NCI-H1105 (cell line): Measurements from ENCODE around the gene PRMT9.

ENCODE experiments used
- DNase-seq: peaks from one replicate; lab custom pipeline; 2025; lab: John Stamatoyannopoulos, UW

PRMT9 gene

GRCh38 chr4:147683717-147684700, at the start of gene PRMT9:
Gene PRMT9 (minus strand): TSS chr4:147684163. CDS start chr4:147683987, 176 bp downstream.
- DNase-seq: peak; percentile 48

DNA sequence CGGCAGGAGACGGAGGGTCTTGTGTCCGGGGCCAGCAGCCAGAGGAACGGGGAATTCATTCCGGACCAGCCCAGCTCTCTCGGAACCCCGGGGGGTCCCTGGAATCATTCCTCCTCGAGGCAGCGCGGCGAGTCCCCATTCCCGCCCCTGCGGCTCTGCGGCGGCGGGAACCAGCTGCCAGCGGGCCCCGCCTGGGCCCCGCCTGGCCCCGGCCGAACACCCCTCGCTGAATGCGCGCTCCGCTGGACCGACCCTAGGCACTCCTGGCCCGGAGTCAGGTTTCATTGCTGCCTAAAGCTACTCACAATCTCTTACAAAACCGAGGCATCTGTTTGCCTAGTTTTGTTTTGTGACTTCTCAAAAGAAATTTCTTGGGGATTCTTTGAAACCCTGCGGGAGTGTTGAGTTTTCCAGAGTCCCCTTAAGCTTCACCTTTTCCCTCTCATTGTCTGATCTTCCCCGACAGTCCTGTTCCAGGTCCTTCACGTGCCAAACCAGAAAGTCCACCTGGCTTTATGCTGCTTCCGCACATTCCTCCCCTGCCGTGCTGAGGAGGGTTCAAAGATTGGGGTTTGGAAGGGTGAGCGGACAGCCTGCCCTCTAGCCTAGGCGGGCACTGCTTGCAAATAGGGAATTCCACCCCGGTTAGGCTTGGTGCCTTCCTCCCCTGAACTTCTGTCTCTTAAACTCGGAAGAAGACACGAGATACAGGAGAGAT, 48.7 kb upstream of the PRMT9 start:
- peak; percentile 20 for DNase-seq

DNA sequence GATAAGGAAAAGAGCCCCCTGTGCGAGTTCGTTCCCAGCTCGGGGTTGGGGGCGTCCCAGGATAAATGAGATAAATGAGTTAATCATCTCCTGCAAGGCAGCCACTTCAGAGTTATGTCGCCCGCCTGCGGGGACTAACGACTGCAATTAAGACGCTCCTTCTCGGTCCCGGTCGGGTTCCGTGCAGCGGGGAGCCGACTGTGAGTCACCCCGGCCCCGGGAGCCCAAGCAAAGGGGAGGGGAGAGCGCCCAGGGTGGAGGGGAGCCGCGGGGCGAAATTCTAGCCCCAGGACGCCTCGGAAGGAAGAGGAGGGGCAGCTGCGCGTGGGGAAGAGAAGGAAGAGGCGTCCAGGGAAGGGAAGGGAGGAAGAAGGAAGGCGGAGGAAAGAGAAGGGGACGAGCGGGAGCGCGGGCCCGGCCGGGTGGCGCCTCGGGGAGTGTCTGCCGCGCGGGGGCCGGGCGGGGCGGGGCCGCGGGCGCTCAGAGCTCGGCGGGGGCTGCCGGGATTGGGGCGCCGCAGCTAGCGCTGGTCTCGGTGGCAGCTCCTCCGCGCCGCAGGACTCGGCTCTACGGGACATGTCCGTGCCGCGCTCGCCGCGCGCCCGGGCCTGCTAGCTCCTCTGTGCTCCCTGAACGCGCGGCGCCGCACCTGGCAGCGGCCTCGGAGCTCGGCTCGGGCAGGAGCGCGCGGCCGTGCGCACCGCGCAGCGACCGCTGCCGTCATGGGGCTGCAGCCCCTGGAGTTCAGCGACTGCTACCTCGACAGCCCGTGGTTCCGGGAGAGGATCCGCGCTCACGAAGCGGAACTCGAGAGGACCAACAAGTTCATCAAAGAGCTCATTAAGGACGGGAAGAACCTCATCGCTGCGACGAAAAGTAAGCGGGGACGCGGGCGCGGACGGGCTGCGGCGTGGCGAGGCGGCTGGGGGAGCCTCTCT, 47.9 kb upstream of the PRMT9 start, which contains the start of gene ARHGAP10:
Gene ARHGAP10, plus strand, starts transcription at position 509 of the 938 bp plus-strand sequence. Its CDS starts 214 bp downstream, at position 723.
- DNase-seq: peak; percentile 17

DNA sequence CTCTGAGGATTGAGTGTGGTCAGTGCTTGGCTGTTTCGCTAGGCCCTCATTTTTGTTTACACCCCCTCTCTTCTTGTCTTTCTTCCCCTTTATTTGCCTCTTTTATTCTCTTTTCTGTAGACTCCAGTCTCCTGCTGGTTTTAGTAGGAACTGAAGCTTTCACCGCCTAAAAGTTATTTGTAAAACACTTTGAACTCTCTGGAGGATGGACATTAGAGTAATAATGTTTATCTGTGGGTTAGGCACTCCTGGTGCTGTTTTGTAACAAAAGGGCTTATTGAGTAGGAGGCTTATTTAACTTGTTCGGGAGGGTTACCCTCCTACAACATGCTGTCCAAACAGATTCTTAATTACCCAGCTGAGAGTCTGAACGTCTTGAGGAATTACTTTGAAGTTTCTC, 46.4 kb upstream of the PRMT9 start:
- no peak for DNase-seq

- no peak for DNase-seq
Measured at GRCh38 chr4:147727476-147728028, 43.6 kb upstream of the PRMT9 start.

- DNase-seq: no peak
Measured at GRCh38 chr4:147725673-147726072, 41.7 kb upstream of the PRMT9 start.

DNA sequence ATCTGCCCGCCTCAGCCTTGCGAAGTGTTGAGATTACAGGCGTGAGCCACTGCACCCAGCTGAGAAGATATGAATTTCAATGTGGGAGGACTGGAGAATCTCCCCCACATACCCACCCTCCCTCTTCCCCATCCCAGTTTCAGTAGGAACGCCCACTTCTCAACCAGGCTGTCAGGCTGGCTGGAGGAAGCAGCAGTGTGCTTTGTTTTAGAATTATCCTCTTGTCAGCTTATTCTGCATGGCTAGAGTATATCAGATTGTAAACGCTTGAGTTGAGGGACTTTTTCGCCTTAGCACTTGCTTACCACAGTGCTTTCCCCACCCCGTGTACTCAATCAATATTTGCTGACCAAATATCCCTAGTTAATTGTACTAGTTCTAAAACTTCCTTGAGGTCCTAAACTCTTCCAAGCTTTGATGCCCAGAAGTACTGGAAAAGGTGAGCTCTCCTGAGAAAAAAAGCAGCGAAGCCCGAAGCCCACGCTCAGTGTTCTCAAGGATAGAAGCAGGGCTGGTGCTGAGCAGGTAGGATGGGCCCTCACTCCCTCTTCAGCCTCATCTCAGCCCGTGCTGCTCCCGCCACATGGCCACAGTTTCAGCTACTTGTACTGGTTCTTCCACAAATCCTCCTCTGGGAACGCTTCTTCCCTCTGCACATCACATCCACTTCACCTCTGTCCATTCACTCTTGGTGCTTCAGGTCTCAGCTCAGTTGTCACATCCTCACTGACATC, 40.7 kb upstream of the PRMT9 start:
- DNase-seq: no peak

DNA sequence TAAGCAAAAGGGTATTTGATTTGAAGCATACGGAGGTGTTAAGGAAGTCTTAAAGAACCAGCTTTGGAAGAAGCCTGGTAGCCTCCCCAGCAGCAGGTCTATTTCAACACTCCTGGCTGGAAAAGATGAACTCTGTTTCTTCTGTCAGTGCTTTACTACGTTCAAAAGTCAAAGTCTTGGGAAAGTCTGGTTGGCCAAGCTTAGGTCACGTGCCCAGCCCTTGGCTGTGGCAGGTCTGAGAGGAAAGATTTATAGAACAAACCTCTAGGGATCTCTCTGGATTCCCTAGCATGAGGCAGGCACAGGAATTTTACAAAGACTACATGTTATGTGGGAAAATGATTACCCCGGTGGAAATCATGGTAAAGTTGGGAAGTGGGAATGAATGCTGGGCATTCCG, 39.4 kb upstream of the PRMT9 start:
- DNase-seq: no peak

GRCh38 chr4:147717878-147718277, 33.9 kb upstream of the PRMT9 start:
- DNase-seq: no peak

- no peak for DNase-seq
Measured at GRCh38 chr4:147714575-147715401, 30.8 kb upstream of the PRMT9 start.

GRCh38 chr4:147709999-147710398, 26.0 kb upstream of the PRMT9 start:
- no peak for DNase-seq

- peak; percentile 2 for DNase-seq
Measured at GRCh38 chr4:147707892-147708672, 24.1 kb upstream of the PRMT9 start.

- DNase-seq: no peak
Measured at GRCh38 chr4:147704846-147705245, 20.9 kb upstream of the PRMT9 start.

DNA sequence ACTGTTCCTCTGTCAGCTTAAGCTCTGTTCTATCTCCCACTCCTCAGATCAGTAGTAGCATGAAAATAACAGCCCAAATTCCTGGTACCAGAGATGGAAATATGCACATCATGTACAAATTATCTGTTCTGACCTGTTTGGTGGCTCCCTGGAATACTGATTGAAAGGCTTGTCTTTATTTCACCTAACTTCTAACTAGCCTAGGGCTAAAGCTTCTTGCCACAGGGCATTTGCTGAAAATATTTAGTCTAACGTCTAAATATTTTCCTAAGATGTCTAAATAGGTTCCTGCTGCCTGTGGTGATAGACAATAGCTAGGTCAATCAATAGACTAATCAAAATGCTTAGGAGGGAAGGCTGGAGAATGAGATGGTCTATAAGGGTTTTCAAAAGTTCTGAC, 12.9 kb upstream of the PRMT9 start:
- no peak for DNase-seq

- no peak for DNase-seq
Measured at GRCh38 chr4:147693218-147693617, 9.3 kb upstream of the PRMT9 start.

DNA sequence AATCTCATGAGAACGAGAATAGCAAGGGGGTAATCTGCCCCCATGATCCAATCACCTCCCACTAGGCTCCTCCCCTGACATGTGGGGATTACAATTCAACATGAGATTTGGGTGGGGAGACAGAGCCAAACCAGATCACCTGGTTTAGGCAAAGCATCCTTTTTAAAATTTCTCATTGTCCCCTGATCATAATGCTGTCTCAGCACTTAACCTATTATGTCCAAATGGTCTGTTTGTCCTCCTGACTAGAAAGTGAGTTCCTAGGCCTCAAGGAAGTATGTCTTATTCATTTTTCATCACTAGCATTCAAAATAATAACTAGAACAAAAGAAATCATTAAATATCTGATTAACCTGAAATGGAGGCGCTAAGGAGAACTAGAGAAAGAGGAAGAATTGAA, 7.9 kb upstream of the PRMT9 start:
- DNase-seq: no peak

GRCh38 chr4:147689067-147689466, 5.1 kb upstream of the PRMT9 start:
- no peak for DNase-seq

- no peak for DNase-seq
Measured at GRCh38 chr4:147683188-147683591, 773 bp downstream of the PRMT9 start.

- DNase-seq: no peak
Measured at GRCh38 chr4:147682755-147683154, 1.2 kb downstream of the PRMT9 start.
